ENCODE results near the gene SMARCD3.

DNA sequence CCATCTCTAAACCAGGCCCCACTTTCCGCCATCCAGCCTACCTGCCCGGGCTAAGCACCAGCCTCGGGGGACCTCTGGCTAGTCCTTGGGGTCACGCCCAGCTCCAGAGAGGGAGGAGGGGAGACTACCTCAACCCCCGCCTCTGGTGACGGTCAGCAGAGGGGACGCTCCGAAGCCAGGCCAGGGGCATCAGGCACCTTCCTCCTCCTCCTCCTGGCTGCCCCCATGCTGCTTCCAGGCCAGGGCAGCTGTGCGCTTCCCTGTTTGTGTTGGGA is 4.0 kb upstream of the SMARCD3 start:
- TF ChIP-seq, protein P1, sequence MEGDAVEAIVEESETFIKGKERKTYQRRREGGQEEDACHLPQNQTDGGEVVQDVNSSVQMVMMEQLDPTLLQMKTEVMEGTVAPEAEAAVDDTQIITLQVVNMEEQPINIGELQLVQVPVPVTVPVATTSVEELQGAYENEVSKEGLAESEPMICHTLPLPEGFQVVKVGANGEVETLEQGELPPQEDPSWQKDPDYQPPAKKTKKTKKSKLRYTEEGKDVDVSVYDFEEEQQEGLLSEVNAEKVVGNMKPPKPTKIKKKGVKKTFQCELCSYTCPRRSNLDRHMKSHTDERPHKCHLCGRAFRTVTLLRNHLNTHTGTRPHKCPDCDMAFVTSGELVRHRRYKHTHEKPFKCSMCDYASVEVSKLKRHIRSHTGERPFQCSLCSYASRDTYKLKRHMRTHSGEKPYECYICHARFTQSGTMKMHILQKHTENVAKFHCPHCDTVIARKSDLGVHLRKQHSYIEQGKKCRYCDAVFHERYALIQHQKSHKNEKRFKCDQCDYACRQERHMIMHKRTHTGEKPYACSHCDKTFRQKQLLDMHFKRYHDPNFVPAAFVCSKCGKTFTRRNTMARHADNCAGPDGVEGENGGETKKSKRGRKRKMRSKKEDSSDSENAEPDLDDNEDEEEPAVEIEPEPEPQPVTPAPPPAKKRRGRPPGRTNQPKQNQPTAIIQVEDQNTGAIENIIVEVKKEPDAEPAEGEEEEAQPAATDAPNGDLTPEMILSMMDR (IDR thresholded peaks at IDR 0.05) = no peak
- no peak for TF ChIP-seq POLR2A (IDR thresholded peaks at IDR 0.05)

All from thyroid gland (tissue), 4 donors.